Panc1 (cell line): ENCODE data around the gene ZNF665.
"Not testable (repeated sequence)": the region's sequence is repeated elsewhere in the genome, so short reads cannot be mapped to it uniquely, and the experiment has no call there.

Source experiments
- POLR2AphosphoS5 ChIP-seq: IDR thresholded peaks from 2 replicates; pipeline ENCODE4 v1.6.1; 2012; ENCODE audit warnings: mild to moderate bottlenecking, low read depth, low read length, moderate library complexity
- TF ChIP-seq, protein P1 (sequence below): fragments of 450-650 bp; IDR thresholded peaks from 2 replicates; pipeline ENCODE4 v1.5.1; 2017; ENCODE audit warnings: mild to moderate bottlenecking

- TF ChIP-seq, protein P1, sequence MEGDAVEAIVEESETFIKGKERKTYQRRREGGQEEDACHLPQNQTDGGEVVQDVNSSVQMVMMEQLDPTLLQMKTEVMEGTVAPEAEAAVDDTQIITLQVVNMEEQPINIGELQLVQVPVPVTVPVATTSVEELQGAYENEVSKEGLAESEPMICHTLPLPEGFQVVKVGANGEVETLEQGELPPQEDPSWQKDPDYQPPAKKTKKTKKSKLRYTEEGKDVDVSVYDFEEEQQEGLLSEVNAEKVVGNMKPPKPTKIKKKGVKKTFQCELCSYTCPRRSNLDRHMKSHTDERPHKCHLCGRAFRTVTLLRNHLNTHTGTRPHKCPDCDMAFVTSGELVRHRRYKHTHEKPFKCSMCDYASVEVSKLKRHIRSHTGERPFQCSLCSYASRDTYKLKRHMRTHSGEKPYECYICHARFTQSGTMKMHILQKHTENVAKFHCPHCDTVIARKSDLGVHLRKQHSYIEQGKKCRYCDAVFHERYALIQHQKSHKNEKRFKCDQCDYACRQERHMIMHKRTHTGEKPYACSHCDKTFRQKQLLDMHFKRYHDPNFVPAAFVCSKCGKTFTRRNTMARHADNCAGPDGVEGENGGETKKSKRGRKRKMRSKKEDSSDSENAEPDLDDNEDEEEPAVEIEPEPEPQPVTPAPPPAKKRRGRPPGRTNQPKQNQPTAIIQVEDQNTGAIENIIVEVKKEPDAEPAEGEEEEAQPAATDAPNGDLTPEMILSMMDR, result not testable (repeated sequence)
- not testable (repeated sequence) for TF ChIP-seq POLR2AphosphoS5
Observed at GRCh38 chr19:53185155-53185882, 7.8 kb downstream of the ZNF665 start.
